ENCODE data around the gene FADD.

The FADD gene, protein sequence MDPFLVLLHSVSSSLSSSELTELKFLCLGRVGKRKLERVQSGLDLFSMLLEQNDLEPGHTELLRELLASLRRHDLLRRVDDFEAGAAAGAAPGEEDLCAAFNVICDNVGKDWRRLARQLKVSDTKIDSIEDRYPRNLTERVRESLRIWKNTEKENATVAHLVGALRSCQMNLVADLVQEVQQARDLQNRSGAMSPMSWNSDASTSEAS

DNA sequence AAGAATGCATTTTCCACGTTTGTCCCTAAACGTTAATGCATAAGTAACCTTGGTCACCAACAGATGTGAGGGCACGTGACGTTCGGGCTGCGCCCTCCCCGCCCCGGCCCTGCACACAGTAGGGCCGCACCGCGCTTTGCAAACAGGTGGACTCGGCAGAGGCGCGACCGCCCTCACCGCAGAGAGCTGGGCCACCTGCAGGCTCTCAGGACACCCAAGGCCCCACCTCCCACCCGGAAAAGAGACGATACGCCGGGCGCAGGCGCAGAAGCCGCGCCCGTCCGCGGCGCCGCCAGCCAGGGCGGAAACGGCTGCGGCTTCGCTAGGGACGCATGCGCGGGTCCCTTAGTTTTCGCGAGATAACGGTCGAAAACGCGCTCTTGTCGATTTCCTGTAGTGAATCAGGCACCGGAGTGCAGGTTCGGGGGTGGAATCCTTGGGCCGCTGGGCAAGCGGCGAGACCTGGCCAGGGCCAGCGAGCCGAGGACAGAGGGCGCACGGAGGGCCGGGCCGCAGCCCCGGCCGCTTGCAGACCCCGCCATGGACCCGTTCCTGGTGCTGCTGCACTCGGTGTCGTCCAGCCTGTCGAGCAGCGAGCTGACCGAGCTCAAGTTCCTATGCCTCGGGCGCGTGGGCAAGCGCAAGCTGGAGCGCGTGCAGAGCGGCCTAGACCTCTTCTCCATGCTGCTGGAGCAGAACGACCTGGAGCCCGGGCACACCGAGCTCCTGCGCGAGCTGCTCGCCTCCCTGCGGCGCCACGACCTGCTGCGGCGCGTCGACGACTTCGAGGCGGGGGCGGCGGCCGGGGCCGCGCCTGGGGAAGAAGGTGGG lies at the start of gene FADD:
Gene FADD (plus strand): TSS at position 377 of the 831 bp plus-strand sequence. CDS start 164 bp downstream, at position 541.
- Mint-ChIP-seq H3K27me3 (ENCODE audit: low read depth, poor library complexity) (peaks cover 19% of the 10 kb centered on the region), H3K36me3 (ENCODE audit: low read depth) (peaks cover 15% of the 10 kb centered on the region), H3K4me1 (peaks cover 30% of the 10 kb centered on the region), H3K27ac (peak within 1 kb of the TSS; percentile 42), H3K9me3 (peaks cover 4% of the 10 kb centered on the region), H3K4me3 (peak within 1 kb of the TSS; percentile 96)
- DNase-seq, result peak; percentile 86
- TF ChIP-seq, protein P1, sequence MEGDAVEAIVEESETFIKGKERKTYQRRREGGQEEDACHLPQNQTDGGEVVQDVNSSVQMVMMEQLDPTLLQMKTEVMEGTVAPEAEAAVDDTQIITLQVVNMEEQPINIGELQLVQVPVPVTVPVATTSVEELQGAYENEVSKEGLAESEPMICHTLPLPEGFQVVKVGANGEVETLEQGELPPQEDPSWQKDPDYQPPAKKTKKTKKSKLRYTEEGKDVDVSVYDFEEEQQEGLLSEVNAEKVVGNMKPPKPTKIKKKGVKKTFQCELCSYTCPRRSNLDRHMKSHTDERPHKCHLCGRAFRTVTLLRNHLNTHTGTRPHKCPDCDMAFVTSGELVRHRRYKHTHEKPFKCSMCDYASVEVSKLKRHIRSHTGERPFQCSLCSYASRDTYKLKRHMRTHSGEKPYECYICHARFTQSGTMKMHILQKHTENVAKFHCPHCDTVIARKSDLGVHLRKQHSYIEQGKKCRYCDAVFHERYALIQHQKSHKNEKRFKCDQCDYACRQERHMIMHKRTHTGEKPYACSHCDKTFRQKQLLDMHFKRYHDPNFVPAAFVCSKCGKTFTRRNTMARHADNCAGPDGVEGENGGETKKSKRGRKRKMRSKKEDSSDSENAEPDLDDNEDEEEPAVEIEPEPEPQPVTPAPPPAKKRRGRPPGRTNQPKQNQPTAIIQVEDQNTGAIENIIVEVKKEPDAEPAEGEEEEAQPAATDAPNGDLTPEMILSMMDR (IDR thresholded peaks at IDR 0.05), result no peak

DNA sequence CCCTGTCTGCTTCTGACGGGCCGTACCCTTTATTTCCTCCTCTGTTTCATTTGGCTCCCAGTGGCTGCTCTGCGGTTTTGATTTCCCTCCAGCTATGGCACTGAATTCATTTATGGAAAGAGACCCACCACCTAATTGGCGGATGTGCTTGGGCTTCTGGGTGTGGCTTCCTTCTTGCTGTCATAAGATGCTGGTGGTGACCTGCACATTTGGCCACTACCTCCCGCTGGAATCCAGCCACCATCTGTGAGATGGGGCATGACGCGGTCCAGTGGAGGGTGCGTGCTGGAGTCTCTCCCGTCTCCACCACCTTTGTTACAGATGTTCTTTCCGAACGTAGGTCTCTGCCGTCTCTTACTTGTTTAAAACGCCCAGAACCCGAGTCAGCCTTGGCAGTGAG lies 47.7 kb upstream of the FADD start:
- Mint-ChIP-seq H3K4me1 (peaks cover 13% of the 10 kb centered on the region), H3K4me3 (no peak overlapping the region), H3K27me3 (ENCODE audit: low read depth, poor library complexity) (peaks cover 5% of the 10 kb centered on the region), H3K9me3 (no peaks in the 10 kb centered on the region), H3K27ac (no peak overlapping the region), H3K36me3 (ENCODE audit: low read depth) (no peaks in the 10 kb centered on the region)
- DNase-seq, result no peak
- TF ChIP-seq, protein P1 (IDR thresholded peaks at IDR 0.05), result no peak

DNA sequence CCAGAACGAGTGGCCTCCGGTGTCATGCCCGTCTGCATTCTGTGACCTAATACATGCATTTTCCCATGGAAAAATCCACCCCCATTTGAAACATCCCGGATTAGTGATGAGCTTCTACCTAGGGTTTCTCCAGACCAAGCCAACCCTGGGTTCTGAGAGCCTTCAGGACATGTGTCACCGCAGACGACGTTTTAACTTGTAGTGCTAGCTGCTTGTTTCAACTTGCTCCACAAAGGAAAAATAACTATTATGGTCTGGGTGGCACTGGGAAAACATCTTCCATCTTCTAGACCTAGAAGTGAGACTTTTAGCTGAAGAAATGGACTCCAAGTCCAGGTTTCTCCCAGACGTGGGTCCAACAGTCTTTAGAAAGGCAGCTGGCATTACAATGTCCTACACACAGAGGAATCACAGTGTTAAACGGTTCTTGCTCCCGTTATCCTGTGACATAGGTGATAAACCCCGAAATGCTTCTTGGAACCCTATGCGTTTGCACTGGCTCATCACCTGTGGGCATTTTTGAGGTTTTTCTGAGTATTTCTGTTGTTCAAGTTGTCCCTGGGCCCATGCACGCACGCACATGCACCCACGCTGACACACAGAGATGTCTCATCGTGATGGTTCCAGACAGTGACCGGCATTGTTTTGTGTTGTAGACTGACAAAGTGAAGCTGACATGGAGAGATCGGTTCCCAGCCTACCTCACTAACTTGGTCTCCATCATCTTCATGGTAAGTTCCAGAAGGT lies 46.6 kb upstream of the FADD start:
- Mint-ChIP-seq H3K4me3 (no peak overlapping the region), H3K27ac (no peak overlapping the region), H3K27me3 (ENCODE audit: low read depth, poor library complexity) (no peaks in the 10 kb centered on the region), H3K4me1 (peaks cover 7% of the 10 kb centered on the region), H3K9me3 (no peaks in the 10 kb centered on the region), H3K36me3 (ENCODE audit: low read depth) (no peaks in the 10 kb centered on the region)
- TF ChIP-seq, protein P1 (IDR thresholded peaks at IDR 0.05), result no peak
- DNase-seq, result no peak

DNA sequence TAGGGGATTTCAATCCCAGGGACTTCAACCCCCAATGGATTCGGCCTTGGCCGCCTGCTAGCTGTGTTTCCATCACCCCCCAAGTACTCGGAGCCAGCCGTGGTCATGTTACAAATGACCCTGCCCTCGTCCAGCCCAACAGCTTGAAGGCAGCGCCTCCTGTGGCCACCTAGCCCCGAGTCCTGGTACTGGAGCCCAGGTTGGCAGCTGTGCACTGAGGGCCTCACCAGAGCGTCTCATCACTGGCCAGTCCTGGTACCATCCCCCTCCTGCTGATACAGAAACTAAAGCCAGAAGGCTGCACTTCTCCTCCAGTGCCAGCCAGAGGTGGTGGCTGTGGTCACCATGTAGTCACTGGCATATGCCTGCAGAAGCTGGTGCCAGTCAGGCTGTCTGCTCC lies 44.9 kb upstream of the FADD start:
- DNase-seq, result peak; percentile 71
- H3K27me3 Mint-ChIP-seq (ENCODE audit: low read depth, poor library complexity), result peaks cover 2% of the 10 kb centered on the region
- H3K27ac Mint-ChIP-seq, result no peak overlapping the region
- TF ChIP-seq, protein P1 (IDR thresholded peaks at IDR 0.05), result peak; percentile 59
- H3K36me3 Mint-ChIP-seq (ENCODE audit: low read depth), result no peaks in the 10 kb centered on the region
- H3K4me1 Mint-ChIP-seq, result peaks cover 4% of the 10 kb centered on the region
- H3K4me3 Mint-ChIP-seq, result no peak overlapping the region
- no peaks in the 10 kb centered on the region for H3K9me3 Mint-ChIP-seq

DNA sequence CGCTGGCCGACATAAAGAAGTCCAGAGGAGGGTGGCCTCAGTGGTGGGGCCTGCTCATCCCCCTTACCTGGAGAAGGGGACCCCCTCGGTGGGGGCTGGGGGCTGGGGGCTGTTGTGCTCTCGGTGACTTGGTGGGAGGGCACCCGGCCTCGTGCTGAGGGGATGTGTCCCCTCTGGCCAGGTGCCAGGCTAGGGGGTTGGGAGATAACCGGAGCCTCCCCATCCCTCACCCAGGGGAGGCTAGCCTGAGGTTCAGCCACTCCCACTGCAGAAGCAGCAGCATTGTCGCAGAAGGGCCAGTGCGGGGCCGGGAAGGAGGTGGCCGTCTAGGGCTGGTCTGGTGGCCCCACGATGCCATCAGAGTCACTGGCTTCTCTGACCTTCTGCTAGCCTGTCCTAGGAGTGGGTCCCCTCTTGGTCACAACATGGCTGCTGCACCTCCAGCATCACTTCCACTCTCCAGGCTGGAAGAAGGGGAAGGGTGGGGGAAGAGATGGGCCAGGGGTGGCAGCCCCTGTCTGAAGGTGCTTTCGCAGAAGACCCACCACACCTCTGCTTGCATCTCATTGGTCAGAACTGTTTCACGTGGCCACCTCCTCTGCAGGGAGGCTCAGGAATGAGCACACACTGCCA lies 44.2 kb upstream of the FADD start:
- Mint-ChIP-seq H3K27ac (no peak overlapping the region), H3K4me3 (no peak overlapping the region)

More for the DNA sequence above, 44.2 kb upstream of the FADD start:
- no peaks in the 10 kb centered on the region for H3K9me3 Mint-ChIP-seq
- TF ChIP-seq, protein P1 (IDR thresholded peaks at IDR 0.05), result no peak
- no peak for DNase-seq
- H3K27me3 Mint-ChIP-seq (ENCODE audit: low read depth, poor library complexity), result peaks cover 6% of the 10 kb centered on the region
- H3K4me1 Mint-ChIP-seq, result peaks cover 7% of the 10 kb centered on the region
- H3K36me3 Mint-ChIP-seq (ENCODE audit: low read depth), result no peaks in the 10 kb centered on the region

Measured in nephron progenitor cell (in vitro differentiated cells).